WI38 (cell line): Measurements from ENCODE around the gene USP6NL.

Experiments
- H3K4me3 ChIP-seq: 2 replicates; pipeline ENCODE4 v1.5.1; 2011; ENCODE audit warnings: low read depth, mild to moderate bottlenecking, control low read depth, low read length
- CTCF ChIP-seq: IDR thresholded peaks from 2 replicates; pipeline ENCODE4 v1.5.1; 2012; ENCODE audit warnings: low read depth, mild to moderate bottlenecking, control low read depth, low read length

USP6NL gene

GRCh38 chr10:11608159-11609013 lies 3.1 kb downstream of the USP6NL start:
- TF ChIP-seq CTCF = no peak
- no peak overlapping the region for H3K4me3 ChIP-seq

GRCh38 chr10:11605807-11606408 lies 5.5 kb downstream of the USP6NL start:
- no peak overlapping the region for H3K4me3 ChIP-seq
- TF ChIP-seq CTCF = no peak

GRCh38 chr10:11604865-11605650 lies 6.4 kb downstream of the USP6NL start:
- no peak overlapping the region for H3K4me3 ChIP-seq

GRCh38 chr10:11603741-11604140 lies 7.7 kb downstream of the USP6NL start:
- no peak for TF ChIP-seq CTCF
- H3K4me3 ChIP-seq = no peak overlapping the region

More at GRCh38 chr10:11604865-11605650, 6.4 kb downstream of the USP6NL start:
- no peak for TF ChIP-seq CTCF

- no peak overlapping the region for H3K4me3 ChIP-seq
- TF ChIP-seq CTCF = no peak
Observed at GRCh38 chr10:11602919-11603523, 8.4 kb downstream of the USP6NL start.

GRCh38 chr10:11602358-11602757 lies 9.1 kb downstream of the USP6NL start:
- TF ChIP-seq CTCF = no peak
- H3K4me3 ChIP-seq = no peak overlapping the region
